OCI-LY7 (cell line): ENCODE results near the gene ZBTB32.

Source experiments
- CTCF ChIP-seq: fragments of 200-600 bp; sonication (generic); conservative IDR thresholded peaks from 2 replicates; pipeline ENCODE4 v1.5.1; 2014; ENCODE audit warnings: mild to moderate bottlenecking, antibody characterized with exemption, low read length, moderate library complexity, mixed read lengths
- EZH2phosphoT487 ChIP-seq: fragments of 200-600 bp; sonication (generic); IDR thresholded peaks from 2 replicates; pipeline ENCODE4 v1.6.1; 2018; ENCODE audit warnings: low read depth, borderline replicate concordance, mild to moderate bottlenecking, mixed run types, antibody characterized with exemption, low read length, moderate library complexity, mixed read lengths

- peak; percentile 58 for TF ChIP-seq CTCF
- TF ChIP-seq EZH2phosphoT487, result no peak
Measured at GRCh38 chr19:35714601-35715354, 10.4 kb downstream of the ZBTB32 start.
